GM19372 (cell line): ENCODE data around the gene TFDP1.

ENCODE experiments used
- ATAC-seq: cut with Tn5 transposase; IDR thresholded peaks from one replicate; pipeline ENCODE4 v1.9.1; 2021; ENCODE audit warnings: mild to moderate bottlenecking, low read depth, moderate library complexity; ENCODE audit not compliant: unreplicated experiment

Gene TFDP1

DNA sequence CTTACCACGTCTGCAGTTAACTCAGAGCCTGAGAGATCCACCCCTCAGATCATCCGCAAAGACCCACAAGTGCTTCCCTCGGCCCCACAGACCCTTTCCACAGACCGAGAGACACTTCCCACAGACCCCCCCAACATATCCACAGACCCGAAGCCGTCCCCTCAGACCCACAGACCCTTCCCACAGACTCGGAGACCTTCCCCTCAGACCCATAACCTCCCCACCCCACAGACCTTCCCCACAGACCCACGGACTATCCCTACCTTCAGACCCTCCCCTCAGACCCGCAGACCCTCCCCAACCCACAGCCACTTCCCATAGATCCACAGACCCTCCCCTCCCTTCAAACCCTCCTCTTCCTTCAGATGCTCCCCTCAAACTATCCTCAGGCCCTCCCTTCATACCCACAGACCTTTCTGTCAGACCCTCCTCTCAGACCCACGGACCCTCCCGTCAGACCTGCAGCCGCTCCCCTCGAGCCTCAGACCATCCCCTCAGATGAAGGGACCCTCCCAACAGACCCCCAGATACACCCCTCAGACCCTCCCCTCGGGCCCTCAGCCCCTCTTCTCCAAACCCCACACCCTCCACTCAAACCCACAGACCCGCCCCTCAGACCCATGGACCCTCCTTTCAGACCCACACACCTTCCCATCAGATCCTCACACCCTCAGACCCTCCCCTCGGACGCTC lies 20.1 kb upstream of the TFDP1 start:
- ATAC-seq, result no peak

DNA sequence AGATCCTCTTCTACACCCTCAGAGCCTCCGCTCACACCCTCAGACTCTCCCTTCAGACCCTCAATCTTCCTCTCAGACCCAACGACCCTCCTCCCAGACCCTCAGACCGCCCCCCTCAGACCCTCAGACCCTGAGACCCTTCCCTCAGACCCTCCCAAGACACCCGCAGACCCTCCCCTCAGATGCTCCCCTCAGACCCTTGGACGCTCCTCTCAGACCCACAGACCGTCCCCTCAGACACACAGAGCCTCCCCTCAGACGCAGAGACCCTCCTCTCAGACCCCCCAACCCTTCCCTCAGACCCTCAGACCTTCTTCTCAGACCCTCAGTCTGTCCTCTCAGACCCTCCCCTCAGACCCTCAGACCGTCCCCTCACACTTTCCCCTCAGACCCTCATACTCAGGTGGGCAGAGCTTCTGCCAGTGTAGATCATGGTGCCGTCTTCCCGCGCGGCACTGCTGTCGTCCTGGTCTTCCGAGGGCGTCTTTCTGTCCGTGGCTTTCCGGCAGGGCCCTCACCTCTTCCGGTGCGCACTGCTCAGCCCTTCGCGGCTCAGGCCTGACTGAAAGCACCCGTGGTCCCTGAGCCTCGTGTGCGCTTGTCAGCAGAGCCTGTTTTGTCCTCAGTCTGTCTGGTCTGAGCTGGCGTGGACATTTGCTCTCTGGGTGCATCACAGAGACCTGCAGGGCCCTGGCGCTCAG lies 18.9 kb upstream of the TFDP1 start:
- no peak for ATAC-seq

DNA sequence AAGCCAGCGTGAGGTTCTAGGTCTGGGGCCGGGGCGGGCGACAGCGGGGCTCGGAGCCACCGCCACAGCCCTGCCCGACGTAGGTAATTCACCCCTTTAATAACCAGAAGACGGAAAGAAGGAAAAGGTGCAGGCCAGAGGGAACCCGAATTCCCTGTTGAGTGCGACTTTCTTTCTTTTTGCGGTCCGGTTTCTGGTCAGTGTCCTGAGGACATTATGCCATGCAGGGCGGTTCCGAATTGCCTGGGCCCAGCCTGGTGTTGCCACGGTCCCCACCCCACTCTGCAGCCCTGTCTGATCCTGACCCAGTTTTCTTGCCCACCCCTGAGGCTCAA lies 18.4 kb upstream of the TFDP1 start:
- ATAC-seq, result no peak

DNA sequence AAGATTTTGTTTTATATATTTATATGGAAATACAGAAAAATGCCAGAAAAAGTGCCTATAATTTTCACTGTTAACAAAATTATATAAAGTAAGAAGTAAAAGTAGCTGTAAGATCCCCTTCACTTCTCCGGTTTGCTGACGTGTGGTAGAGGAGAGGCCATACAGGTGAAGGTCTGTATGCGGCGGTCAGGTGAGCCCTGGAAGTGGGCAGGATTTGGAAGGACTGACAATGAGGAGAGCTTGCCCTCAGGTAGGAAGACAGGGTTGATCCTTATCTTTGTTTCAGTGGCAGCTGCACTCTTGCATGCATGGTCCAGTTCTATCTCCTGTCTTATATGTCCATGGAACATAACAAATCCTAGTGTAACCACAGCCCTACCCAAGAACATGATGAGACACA lies 16.9 kb upstream of the TFDP1 start:
- no peak for ATAC-seq

DNA sequence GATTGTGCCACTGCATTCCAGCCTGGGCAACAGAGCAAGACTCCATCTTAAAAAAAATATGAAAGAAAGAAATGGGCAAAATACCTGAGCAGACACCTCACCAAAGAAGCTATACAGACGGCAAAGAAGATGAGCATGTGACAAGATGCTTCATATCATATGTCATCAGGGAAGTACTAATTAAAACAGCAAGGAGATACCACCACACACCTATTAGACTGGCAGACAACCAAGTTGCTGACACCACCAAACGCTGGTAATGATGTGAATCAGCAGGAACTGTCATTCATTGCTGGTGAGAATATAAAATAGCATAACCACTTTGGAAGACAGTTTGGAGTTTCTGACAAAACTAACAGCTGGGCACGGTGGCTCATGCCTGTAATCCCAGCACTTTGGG lies 11.5 kb upstream of the TFDP1 start:
- ATAC-seq, result no peak

DNA sequence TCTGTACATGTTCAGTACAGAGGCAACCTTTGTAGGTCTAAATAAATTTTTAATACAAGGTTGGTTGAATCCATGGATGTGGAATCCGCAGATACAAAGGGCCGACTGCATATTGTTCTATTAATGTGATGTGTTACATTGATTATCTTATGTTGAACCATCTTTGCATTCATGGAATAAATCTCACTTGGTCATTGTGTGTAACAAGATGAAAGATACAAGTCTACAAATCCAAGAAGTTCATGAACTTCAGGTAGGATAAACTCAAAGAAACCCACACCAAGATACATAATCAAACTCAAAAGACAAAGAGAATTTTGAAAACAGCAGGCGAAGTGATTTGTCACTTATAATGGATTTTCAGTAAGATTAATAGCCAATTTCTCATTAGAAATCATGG lies 8.0 kb upstream of the TFDP1 start:
- ATAC-seq, result no peak

DNA sequence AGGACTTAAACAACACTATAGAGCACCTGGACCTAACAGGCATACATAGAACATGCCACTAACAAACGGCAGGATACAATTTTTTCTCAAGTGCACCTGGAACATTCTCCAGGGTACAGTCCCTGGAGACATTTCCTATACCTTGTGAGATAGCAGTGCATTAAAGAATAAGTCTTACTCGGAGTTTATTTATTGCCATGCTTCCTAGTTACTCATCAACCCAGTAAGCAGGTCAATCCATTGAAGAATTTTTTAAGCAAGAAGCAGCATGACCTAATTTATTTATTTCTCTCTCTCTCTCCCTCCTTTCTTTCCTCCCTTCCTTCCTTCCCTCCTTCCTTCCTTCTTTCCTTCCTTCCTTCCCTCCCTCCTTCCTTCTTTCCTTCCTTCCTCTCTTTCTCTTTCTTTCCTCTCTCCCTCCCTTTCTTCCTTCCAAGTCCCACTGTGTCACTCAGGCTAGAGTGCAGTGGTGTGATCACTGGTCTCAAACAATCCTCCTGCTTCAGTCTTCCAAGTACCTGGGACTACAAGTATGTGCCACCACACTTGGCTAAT lies 6.6 kb upstream of the TFDP1 start:
- ATAC-seq, result no peak

DNA sequence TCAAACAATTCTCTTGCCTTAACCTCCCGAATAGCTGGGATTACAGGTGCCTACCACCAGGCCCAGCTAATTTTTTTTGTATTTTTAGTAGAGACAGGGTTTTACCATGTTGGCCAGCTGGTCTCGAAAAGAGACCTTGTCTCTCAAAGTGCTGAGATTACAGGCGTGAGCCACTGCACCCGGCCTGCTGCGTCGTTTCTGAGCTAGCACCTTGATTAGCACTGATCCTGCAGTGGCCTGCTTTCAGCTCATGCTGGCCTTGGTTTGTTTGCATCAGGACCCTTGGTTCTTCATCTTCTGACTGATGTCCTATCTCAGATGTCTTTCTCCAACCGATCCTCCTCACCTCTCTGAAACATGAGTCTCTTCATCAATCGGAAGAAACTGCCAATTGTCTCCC lies 4.9 kb upstream of the TFDP1 start:
- ATAC-seq, result no peak

DNA sequence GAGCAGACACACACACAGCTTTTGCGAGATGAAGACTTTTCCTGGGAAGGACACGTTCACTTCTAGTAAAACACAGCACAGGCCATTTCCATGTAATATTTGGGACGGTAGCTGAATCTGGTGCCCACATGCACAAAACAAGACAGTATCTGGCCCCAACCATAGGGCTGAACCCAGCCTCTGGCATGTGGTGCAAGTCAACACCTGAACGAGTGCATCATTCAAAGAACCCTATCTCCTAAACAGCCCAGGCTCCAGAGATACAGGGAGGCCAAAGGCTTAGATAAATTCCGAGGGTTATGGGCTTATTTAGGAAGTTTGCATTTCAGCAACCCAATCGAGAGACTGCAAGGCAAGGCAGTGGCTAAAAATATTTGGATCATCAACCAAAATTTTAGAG lies 2.7 kb upstream of the TFDP1 start:
- no peak for ATAC-seq

DNA sequence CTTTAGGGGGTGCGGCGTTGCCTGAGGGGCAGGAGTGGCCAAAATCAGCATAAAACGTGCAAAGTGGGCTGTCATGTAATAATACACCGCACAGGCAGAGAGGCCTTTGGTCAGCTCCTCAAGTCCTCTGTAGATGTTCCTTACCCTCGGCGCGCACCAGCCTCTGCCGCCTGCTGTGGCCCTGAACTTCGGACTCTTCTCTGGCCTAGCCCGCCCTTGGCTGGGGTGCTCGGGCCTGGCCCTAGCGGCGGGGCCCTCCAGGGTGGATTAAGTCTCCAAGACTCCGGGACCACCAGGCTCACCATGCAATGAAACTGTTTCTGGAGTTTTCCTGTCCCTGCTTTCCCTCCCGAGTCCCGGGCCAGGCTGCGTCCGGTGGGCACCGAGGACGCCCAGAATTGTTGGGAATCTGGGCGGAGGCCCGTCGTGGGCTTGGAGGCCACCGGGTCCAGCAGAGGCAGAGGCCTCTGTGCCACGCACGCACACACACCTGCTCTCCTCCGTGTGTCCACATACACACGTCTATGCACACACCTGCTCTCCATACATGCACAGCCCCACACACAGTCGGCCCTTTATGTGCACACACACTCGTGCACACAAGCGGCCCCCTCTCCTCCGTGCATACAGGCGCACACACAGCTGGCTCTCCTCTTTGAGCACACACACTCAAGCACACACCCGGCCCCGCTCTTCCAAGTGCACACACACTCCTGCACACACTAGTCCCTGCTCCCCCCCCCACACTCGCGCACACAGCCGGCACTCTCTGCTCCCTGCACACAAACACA lies 1.5 kb upstream of the TFDP1 start:
- ATAC-seq, result no peak

DNA sequence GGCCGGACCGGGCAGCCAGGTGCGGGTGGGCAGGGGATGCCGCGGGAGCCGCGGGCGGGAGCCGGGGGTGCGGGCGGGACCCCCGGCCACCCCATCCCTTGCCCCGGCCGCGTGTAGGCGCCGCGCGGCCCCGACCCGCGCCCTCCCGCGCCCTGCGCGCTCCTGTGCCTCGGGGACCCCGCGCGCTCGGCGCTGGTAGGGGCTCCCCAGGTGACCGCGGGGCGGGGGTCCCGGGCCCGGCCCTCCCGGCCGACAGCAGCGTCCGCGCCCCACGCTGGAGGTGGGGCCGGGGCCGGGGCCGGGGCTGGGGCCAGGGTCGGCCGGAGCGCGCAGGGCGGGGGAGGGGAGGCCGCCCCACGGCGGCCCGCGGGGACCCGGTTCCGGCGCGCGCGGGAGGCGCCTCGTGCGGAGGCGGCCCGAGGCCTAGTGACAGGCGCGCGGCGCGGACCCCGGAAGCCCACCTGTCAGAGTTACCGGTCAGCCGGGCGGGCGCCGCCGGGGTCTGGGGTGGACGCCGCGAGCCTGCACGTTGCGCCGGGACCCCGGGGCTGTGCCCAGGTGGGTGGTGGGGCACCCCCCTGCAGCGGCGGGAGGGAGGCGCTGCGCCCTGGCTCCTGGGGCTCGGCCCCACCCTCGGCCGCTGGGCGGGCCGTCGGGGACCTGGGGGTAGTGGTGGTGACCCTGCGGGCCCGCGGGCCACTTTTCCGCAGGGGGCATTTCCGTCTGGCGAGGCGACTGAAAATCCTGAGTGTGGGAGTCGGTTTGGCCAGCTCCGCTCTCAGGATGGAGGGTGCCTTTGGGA lies 518 bp downstream of the TFDP1 start:
- peak; percentile 47 for ATAC-seq

DNA sequence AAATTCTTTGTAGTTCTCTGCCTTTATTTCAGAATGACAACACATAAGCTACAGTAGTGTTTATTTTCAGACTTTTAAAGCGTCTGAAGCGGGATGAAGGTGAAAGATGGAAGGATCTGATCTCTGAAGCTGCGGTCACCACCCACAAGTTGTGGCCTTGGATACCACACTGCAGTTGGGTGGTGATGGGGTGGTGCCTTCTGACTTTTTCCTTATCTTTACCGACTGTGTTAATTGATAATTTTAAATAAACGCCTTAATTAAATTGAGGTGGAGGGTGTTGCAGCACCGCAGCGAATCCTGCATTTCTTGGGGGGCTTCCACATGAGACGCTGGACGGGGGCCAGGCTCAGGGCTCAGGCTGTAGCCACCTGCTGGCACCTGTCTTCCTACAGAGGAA lies 1.3 kb downstream of the TFDP1 start:
- ATAC-seq, result no peak

DNA sequence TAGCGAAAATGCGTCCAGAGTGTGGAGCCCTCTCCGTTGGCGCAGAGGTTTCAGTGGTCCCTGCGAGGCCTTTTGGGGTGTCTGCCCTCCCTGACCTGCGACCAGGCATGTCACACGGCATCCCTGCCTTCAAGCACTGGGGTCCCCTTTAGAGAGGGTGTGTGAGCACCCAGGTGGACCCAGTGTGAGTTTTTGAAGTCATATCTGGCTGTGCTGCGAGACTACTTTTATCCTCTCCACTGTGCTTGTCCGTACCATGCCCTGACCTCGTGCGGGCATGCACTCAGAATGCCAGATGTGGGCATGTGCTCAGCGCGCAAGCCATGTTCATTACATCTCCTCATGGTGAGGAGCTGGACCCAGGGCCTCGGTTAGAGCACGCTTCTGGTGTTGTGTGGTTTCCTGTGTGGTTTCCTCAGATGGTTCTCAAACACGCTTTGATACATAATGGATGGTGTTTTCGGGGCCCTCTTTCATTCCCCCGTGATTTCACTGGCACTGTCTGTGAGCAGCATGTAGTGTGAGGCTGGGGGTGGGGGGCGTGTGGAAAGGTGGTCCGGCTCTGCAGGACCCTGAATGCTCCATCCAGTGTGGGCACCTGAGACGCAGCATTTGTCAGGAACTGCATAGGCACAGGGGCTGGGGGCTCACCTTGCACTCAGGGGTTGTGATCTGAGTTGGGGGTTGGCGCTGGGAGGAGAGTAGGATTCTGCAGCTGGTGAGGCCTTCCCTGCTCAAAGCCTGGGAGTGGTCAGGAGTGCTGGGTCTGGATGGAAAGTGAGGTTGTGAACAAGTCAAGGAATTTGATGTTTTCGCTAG lies 2.3 kb downstream of the TFDP1 start:
- no peak for ATAC-seq

DNA sequence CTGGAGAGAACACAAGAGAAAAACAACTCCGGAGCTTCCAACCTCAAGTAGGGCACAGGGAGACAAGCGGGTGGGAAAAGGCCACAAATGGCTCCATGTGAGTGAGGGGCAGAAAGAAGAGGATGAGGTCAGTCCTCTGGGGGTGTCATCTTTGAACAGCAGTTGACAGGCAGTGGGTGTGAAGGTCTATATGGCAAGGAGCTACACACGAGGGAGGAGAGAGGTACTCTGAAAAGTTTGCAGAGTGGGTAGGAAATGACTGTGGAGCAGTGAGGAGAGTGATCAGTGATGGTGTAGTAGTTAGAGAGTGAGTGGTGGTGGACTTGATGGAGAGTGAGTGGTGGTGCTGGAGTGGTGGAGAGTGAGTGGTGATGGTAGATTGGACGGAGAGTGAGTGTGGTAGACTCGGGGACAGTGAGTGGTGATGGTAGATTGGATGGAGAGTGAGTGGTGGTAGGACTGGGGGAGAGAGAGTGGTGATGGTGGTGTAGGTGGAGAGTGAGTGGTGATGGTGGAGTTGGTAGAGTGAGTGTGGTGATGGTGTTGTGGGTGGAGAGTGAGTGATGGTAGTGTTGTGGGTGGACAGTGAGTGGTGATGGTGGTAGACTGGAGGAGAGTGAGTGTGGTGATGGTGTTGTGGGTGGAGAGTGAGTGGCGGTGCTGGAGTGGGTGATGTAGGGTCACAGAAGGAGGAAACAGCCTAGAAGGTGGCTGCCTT lies 4.0 kb downstream of the TFDP1 start:
- ATAC-seq, result no peak

DNA sequence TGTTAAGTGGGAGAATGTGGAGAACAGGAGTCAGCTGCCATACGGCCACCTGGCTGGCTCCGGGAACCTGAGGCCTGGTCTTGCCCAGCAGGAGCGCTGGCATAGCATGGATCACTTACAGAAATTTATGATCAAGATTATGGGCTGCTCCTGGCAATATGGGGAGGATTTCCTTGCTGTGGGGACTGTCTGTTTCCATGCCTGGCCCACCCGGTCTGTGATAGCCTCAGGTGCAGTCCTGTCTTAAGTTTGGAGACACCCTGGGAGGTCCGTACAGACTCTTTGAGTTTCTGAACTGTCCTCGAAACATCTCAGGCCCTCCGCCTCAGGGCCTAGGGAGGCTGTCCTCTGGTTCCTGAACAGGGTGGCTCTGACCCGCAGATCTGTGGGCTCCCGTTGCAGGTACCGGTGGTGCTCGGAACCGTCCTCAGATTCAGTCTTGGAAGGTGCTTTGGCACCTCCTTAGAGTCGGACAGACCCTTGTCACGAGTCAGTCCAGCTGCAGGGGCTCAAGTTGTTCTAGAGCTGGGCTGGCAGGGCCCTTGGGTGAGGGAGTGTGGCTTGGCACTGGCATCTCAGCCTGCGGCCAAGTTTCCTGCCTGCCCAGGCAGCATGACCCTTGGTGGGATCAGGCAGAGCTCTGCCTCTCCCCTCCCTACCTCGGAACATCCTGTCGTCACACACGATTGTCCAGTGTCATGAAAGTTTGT lies 4.9 kb downstream of the TFDP1 start:
- ATAC-seq, result no peak

DNA sequence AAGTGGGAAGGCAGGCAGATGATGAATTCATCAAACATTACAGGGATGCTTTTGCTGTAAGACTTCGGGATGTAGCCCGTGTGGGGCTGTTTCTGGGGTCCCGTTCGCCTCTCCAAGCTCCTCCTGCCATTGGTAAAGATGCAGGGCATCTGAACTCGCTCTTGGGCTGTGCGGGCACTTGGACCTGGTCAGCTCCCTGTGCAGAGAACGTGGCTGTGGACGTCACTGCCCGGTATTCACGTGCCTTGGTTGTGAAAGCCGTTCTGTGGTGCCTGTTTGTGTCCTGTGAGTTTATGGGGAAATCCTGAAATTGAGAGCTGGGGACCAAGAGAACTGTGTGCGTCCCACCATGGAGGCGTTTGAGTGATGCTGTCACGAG lies 5.4 kb downstream of the TFDP1 start:
- ATAC-seq, result no peak

DNA sequence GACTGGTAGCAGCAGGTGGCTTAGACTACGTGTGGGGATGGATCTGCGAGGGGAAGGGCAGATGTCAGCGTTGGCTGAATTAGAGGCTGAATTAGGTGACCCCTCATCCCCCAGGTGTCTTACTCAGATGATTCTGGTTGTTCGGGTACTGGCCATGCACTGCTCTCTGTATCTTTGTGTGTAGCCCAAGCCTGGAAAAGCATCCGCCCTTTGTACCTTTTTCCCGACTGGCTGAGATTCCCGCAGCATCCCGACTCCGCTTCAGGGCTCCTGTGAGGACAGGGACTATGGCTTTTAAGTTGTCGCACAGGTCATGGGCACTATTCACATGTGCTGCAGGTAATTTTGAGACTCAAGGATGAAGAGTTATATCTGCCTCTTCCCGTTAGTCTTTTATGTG lies 7.2 kb downstream of the TFDP1 start:
- no peak for ATAC-seq

DNA sequence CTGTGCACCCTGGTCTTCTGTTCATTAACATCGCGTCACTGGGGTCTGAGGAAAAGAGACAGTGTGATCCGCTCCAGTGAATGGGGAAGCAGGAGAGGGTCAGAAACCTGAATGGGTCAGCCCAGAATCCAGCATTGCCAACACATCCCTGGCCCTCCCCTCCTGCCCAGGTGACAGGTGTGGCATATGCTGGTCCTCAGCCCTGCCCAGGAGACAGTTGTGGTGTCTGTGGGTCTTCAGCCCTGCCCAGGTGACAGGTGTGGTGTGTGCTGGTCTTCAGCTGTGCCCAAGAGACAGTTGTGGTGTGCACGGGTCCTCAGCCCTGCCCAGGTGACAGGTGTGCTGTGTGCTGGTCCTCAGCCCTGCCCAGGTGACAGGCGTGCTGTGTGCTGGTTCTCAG lies 8.0 kb downstream of the TFDP1 start:
- no peak for ATAC-seq
